Testis (tissue), 3 donors: ENCODE data around the gene ARL14EP. TPM values are rescaled to one million over a fixed set of nuclear protein-coding genes. Genes with fewer than 3 reads are reported as not detected.

Experiments used
- DNase-seq: peaks from one replicate; pipeline ENCODE4 v3.0.0-alpha.2; 2019
- H3K27ac ChIP-seq, 2 donors: fragments of 200-600 bp; sonication (generic); one replicate each; pipeline ENCODE4 v1.5.1; 2019
- H3K27me3 ChIP-seq: fragments of 200-600 bp; sonication (generic); one replicate; pipeline ENCODE4 v1.5.1; 2019
- H3K36me3 ChIP-seq: fragments of 200-600 bp; sonication (generic); one replicate; pipeline ENCODE4 v1.5.1; 2017; ENCODE audit warnings: low read depth; ENCODE audit errors: missing control alignments
- H3K4me1 ChIP-seq: fragments of 200-600 bp; sonication (generic); one replicate; pipeline ENCODE4 v1.5.1; 2019
- H3K4me3 ChIP-seq, 2 donors: fragments of 200-600 bp; sonication (generic); one replicate each; pipeline ENCODE4 v1.5.1; 2017 to 2019
- H3K9me3 ChIP-seq: fragments of 200-600 bp; sonication (generic); one replicate; pipeline ENCODE4 v1.5.1; 2017
- CTCF ChIP-seq, 3 experiments: fragments of 450-650 bp in 2 of 3; fragments of 200-600 bp in 1 of 3; sonication (generic) in 1 of 3; IDR thresholded peaks; one replicate each; pipeline ENCODE4 v1.5.1; 2016 to 2019; ENCODE audit warnings: antibody characterized with exemption in 3 of 3, mild to moderate bottlenecking in 2 of 3, moderate library complexity in 1 of 3
- POLR2A ChIP-seq: fragments of 450-650 bp; IDR thresholded peaks from one replicate; pipeline ENCODE4 v1.6.1; 2017; ENCODE audit warnings: antibody characterized with exemption, mild to moderate bottlenecking, moderate library complexity
- WGBS, 2 donors: methylation state at CpG; one replicate each; pipeline ENCODE4 v1.1.5; 2018; 5-methylcytosine and 5-hydroxymethylcytosine counted together
- intact Hi-C: fragments of 100-400 bp; cut with DNase I; formaldehyde crosslinking; loops from one replicate; pipeline ENCODE4 v1.15.1; 2023; ENCODE audit warnings: low total_unique reads
- polyA plus RNA-seq: library from polyadenylated mRNA; stranded (reverse); fragments of 350-450 nt; fragmentation: Illumina TruSeq; extraction: RNeasy Lipid Tissue Mini Kit (QIAGEN cat#74804); gene quantifications from one replicate; pipeline ENCODE4 v1.2.3, GENCODE V29; 2014; ENCODE audit warnings: low read depth, low replicate concordance; ENCODE audit not compliant: insufficient read depth
- total RNA-seq, 2 donors: library from RNA; depleted of rRNA; stranded (reverse); fragments of >200 nt; gene quantifications; one replicate each; pipeline ENCODE4 v1.2.3, GENCODE V29; 2016

ARL14EP gene
- total and polyA plus RNA-seq, 3 donors from 2014 or later, result 21.8 to 33.9 (median 25.1) TPM

GRCh38 chr11:30377347-30377746 is 54.4 kb downstream of the ARL14EP start:
- Histone ChIP-seq H3K4me3 (no peak overlapping the region), H3K9me3 (no peaks in the 10 kb centered on the region), H3K27ac (no peak overlapping the region), H3K4me1 (no peaks in the 10 kb centered on the region), H3K36me3 (no peaks in the 10 kb centered on the region), H3K27me3 (no peaks in the 10 kb centered on the region)
- no peak for DNase-seq
- intact Hi-C loops, result no loop called here
- no peak for TF ChIP-seq CTCF (IDR thresholded peaks at IDR 0.05)
- no peak for TF ChIP-seq POLR2A
- WGBS, 2 donors, result 88 to 90% methylated on average over 2 of the region's 2 CpGs

- H3K9me3 ChIP-seq, result no peaks in the 10 kb centered on the region
- no peak for TF ChIP-seq POLR2A
- TF ChIP-seq CTCF (IDR thresholded peaks at IDR 0.05), result no peak
- intact Hi-C loops, result no loop called here
Observed at GRCh38 chr11:30380846-30381245, 57.9 kb downstream of the ARL14EP start.

GRCh38 chr11:30381879-30382278 is 59.0 kb downstream of the ARL14EP start:
- H3K9me3 ChIP-seq, result no peaks in the 10 kb centered on the region
- intact Hi-C loops, result no loop called here
- WGBS, 2 donors, result 75 to 85% methylated on average over 2 of the region's 2 CpGs

More at GRCh38 chr11:30380846-30381245, 57.9 kb downstream of the ARL14EP start:
- H3K27me3 ChIP-seq, result no peaks in the 10 kb centered on the region
- no peaks in the 10 kb centered on the region for H3K36me3 ChIP-seq
- H3K27ac ChIP-seq, result no peak overlapping the region
- H3K4me3 ChIP-seq, result no peak overlapping the region
- H3K4me1 ChIP-seq, result no peaks in the 10 kb centered on the region
- no peak for DNase-seq

More at GRCh38 chr11:30381879-30382278, 59.0 kb downstream of the ARL14EP start:
- Histone ChIP-seq H3K4me1 (no peaks in the 10 kb centered on the region), H3K27me3 (no peaks in the 10 kb centered on the region), H3K36me3 (no peaks in the 10 kb centered on the region), H3K27ac (no peak overlapping the region), H3K4me3 (no peak overlapping the region)
- TF ChIP-seq POLR2A, result no peak
- TF ChIP-seq CTCF (IDR thresholded peaks at IDR 0.05), result no peak
- DNase-seq, result no peak

Other genes with a start within 250 kb of the ARL14EP start
- not detected for gene FSHB, start 92.1 kb upstream of the ARL14EP start, total RNA-seq
- not detected for gene FSHB, start 92.1 kb upstream of the ARL14EP start, polyA plus RNA-seq